Iris pigment epithelial cell (primary cell): ENCODE data around the gene DNPH1.
A peak's percentile ranks its signal among the peaks of the same experiment; 100 is the strongest.

Source experiments
- DNase-seq: peaks from one replicate; pipeline ENCODE4 v3.0.0-alpha.2; 2011; ENCODE audit warnings: low read depth

Gene DNPH1, protein sequence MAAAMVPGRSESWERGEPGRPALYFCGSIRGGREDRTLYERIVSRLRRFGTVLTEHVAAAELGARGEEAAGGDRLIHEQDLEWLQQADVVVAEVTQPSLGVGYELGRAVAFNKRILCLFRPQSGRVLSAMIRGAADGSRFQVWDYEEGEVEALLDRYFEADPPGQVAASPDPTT

DNA sequence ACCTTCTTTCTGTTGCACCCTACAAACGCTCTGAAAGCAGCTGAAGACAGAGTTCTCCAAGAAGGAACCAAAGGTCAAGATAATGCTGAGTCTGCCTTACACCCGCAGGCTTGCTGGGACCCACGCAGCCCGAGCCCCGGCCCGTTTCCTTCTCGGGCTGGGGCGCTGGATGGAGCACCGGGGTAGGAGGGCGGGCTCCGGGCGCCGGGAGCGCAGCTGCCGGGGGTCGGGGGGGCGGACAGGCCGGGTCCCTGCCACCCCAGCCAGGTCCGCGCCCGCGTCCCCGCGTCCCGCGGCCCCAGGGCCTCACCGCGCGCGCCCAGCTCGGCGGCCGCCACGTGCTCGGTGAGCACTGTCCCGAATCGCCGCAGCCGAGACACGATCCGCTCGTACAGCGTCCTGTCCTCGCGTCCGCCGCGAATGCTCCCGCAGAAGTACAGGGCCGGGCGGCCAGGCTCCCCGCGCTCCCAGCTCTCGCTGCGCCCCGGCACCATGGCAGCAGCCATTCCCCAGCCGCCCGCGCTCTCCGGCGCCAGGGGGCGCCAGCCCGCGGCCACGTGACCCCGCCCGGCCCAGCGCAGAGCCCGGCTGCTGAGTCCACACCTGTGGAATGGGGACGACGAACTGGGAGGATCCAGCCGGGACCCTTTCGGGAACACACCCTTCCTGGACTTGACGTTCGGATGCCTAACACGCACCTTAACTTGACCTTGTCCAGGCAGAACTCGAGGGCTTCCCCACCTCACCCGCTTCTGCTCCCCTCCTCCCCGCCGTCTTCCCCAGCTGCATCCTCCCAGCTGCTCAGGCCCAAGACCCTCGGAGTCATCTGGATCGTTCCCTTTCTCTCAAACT is at the start of gene DNPH1:
Gene DNPH1 (minus strand): TSS at position 531 of the 852 bp plus-strand sequence. CDS start 25 bp downstream, at position 506.
- DNase-seq: peak; percentile 59

DNA sequence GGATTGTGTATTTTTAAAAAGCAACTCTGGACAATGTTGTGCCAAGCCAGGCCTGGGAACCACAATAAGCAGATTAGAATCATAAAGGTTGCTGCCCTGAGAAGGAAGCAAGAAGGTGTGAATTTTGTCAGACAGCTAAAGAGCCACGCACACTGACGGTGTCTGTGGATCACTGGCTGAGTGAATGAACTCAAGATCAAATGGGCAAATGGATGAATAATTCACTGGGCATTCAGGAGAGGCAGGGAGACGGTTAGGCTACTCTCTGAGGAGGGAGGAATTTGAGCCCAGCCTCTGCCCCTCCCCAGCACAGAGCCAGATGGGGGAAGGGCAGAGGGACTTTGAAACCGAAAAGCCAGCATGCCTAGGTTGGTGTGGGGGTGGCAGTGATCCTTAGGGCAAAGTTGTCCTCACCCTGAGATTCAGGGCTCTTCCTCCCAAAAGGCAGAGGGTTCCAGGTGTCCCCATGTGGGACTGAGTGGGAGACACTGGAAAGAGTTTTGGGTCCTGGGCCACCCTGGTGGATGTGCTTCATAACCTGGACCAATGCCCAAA is 49.3 kb upstream of the DNPH1 start:
- DNase-seq: peak; percentile 16

DNA sequence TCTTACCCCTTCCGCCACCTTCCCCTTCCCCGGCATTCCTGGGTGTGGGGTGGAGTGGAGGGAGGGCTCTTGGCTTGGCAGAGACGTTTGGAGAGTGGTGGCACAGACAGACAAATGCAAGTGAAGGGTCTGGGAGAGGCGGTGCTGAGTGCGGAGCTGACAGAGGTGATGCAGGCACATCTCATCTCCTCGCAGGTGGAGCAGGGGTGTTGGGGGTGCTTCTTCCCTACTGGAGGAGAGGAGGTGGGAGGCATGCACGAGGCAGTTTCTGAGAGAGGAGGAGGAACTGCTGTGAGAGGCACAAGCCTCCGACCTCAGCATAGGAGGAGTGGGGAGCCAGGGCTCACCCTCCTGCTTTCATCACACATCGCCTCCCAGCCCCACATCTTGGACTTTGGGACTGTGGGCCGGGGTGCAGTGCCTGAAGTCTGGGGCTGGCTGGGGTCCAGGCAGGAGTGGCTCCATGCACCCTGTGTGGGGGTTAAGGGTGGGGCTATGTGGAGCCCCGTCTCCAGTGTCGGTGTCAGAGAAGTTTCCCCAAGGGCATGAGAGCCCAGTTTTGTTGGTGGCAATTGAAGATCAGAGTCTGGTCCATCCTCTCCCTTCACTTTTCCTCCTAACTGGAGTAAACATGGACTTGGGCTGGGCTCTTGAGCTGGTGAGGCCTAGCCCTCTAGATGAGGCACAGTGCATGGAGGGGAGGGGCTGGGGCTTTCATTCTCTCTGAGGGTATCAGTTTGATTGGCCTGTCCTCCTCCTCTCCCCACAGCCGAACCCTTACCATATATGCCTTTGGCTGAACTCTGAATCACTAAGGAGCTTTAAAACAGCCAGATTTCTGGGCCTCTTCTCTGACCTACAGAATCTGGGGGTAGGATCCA is 48.6 kb upstream of the DNPH1 start:
- DNase-seq: no peak

DNA sequence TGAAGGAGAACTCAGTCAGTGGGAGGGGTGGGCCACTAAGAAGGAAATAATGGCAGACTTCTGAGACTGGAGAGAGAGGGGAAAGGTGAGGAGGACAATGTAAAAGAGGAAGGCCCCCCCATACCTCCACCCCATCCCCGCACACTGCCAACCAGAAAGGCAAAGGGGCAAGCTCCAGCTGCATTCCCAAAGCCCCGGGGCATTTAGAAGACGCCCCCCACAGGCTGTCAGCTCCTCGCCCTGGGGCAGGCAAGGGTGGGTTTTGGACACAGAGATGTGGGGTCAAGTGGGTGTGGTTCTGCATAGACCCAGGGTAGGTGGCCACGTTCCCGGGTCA is 48.0 kb upstream of the DNPH1 start:
- no peak for DNase-seq

DNA sequence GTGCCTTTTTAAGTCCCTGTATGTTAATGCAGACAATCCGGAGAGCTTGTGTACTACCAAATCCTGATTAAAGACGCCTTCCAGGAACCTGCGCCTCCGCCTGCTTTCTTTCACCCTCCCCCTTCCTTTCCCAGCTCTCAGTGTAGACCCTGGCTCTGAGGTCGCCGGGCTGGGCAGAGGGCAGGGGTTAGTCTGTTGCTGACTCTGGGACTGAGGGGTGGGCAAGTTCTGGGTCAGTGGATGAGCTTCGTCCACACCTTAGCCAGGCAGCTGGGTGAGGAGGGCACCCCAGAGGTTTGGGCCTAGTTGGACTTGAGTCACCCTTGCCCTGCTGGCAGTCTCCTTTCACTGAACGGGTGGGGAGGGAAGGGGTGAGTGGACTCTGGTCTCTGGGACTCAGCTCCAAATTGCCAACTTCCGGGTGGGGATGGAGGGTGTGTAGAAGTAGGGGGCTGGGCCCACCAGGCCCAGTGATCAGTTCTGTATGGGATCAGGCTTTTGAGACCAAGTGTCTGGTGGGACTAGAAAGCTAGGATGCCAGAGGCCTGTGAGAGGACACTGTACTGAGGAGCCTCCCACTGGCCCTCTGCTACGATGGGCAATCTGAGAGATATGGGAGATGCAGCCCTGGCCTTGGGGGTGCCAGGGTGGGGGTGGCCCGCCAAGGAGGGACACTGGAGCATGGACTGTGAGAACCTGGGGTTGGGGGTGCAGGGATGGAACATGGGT is 47.5 kb upstream of the DNPH1 start:
- no peak for DNase-seq

DNA sequence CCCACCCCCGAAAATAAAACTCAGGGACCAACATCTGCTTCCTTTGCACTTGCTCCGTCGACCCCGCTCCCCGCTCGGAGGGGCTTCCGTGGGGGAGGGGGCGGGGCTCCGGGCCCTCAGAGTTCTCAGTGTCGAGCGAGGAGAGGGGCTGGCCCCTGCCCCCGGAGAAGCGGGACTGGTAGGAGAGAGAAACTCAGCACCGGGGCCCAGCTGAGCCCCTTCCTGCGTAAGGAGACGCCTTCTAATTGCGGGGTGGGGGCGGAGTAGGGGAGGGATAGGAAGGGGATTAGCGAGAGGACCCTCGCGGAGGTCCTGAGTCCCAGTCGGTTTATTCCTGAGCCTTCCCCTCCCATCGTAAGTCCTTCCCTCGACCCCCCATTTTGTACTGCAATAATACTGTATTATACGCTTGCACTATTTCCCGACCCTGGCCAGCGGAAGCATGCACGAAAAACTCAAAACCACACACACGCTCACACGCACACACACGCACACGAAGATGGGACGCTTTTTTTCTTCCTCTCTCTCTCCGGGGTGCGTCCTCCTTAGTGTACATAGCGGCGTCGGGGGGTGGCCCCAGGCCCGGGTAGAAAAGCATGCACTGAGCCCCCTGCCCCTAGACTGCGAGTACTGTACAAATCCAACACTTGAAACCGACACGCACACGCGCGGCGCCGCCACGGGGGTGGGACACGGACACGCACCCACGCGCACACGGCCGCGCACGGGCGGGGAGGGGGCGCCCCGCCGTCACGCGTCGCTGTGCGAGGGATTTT is 46.7 kb upstream of the DNPH1 start:
- DNase-seq: no peak

DNA sequence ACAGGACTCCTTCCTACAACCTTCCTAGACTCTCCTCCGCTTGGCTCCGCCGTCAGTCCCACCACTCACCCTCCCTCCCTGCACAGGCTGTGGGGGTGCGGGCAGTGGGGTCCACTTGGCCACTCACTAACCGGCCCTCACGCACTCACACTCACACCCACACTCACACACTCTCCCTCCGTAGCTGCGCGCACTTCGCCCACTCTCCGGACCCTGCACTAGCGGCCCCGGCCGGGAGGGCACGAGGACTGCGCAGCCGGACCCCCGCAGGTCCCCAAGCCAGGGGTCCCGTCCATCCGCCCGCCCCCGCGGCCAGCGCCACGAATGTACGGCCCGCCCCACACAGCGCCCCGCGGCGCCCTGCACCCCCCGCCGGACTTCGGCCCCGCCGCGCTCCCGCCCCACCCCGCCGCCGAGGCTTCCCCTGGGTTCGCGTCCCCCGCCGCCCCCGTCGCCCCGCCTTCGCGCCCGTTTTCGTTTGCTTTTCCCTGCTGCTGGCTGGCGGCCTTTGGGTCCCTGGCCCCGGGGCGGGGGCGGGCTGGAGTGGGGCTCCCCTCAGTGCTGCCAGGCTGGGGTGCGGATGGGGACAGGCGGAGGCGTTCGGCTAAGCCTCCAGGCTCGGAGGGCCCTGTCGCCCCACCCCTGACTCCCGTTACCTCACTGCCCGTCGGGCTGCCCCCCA is 45.8 kb upstream of the DNPH1 start:
- DNase-seq: no peak

DNA sequence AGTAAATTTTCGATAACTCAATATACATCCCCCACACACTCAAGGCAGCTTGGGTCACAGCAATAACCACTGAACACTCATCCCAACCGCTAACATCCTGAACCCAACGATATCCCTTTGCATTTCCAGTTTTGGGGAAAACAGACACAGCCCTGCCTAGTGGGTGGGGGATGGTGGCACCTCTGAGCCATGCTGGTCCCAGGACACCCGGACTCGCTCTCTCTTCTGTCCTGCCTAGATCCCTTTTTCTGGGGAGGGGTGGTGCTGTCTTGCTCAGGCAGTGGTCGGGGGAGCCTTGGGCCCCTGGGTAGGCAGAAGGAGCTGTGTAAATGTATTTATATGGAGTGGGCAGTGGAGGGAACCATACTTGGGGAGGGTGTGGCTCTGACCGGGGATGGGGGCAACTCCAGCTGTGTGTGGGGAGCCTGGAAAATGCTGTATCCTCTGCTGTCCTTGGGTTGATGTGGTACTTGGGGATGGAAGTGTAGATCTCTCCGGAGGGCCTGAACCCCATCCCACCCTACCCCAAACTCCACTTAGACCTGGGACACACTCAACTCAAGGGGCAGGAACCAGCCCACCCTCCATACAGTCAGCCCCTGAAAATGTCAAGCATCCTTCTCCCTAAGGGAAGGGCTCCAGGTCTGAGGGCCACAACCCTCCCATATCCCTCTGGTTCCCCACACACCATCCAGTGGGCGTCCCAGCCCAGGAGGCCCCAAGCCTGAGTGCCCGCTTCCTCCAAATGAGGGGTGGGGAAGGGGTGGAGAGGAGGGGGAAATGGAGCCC is 45.0 kb upstream of the DNPH1 start:
- no peak for DNase-seq

DNA sequence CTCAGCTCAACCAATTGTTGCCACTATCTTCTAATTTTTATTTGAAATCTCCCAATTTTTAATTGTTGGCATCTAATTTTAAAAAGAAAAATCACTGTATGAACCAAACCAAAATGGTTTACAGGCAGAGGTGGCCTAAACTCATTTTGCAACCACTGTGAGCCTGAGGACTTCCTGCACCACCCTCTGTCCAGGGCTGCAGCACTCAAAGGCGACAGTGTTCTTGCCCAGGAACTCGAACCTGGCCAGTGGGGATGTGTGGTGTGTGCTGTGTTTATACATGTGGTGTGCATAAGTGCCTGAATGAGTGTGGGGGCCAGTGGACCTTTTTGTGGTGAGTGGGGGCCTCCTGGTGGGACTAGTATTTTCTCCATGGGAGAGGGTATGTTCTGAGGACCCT is 44.4 kb upstream of the DNPH1 start:
- DNase-seq: no peak

DNA sequence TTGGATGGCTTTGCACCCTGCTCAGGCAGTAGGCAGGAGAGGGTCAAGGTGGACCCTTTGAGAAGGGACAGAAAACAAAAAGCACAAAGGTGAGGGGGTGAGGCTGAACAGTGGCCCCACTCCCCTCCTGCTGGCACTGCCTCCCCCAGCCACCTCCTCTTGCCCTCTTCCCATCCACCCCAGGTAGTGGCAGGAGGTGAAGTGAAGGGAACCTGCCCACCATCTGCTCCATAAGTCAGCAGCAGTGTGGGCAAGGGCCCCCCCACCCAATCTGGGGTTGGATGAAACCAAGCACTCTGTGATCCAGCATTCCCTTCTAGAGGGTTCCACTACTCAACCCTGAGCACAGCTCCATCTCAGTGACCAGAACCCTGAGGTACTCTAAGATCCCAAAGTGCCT is 42.7 kb upstream of the DNPH1 start:
- no peak for DNase-seq

DNA sequence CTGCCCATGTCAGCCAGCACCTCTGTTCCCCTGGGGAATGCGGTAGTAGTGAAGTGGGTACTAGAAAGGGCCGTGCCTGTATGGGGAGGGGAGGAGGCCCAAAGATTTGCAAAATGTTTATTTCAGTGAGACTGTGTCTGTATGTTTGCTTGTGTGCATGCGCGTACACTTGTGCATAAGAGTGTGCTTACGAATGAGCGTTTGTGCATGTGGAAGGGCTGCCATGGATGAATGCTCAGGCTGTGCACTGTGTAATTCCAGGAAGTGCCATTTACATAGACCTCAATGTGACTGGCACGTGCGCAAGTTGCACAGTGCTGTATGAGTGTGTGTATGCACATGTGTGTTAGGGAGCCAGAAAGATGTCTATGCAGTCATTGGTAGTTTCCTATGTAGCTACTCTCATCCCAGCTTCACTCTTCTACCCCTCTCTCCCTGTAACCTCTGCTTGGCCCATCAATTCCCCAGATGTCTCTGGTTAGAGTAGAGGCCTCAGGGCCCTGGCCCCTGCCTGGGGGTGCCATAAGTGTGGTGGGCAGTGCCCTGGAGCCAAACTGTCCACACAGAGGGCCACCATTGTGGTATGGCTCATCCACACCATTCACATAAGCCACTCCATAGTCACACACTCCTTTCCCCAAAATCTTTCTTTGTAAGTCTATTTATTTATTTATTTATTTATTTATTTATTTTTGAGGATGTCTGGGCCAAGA is 42.0 kb upstream of the DNPH1 start:
- DNase-seq: no peak

DNA sequence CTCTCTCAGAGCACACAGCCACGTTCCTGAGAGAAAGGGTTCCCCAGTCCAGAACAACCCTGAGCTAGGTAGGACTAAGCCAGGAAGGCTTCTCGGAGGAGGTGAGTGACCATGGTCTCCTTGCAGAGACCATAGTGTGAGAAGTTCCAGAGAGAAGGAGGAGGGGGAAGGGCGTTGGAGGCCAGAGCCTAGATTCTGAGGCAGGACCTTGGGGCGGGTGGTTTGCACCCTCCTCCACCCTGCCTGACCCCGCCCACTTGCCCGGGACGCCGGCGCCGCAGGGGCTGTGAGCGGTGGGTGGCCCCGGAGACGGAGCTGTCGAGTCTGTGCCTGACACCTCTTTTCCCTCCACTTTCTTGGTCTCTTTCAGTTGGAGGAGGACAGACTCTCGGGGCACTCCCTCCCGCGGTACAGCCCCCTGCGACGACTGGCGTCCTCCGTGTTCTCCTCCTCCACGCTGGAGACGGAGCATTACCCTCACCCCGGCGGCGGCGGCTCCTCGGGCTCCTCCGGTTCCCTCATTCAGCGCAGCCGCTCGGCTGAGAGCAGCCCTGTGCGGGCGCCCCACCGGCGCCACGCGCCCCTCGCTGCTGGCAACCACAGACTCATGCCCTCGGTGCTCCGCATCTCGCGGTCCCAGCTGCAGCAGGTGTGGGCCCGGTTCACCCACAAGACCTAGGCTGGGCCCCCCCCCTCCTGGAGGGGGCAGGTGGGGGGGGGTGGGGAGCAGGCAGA is 40.2 kb upstream of the DNPH1 start:
- no peak for DNase-seq

DNA sequence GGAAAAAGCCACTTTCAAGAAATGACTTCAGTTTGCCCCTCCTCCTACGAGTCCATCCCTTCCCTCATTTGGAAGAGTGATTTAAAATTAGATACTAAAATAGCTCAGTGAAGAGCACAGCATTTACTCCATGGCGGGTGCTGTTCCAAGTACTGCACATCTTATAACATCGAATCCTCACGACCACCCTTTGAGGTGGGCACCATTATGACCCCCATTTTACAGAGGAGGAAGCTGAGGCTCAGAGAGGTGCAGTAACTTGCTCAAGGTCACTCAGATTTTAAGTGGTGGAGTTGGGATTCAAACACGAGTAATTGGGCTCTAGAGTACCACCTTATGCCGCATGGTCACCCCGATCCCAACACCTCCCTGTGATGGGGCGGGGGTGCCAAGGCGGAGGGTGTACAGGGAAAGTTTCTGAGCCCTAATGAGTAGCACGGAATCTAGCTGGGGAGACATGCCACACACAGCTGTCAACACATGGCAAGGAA is 39.5 kb upstream of the DNPH1 start:
- DNase-seq: no peak

DNA sequence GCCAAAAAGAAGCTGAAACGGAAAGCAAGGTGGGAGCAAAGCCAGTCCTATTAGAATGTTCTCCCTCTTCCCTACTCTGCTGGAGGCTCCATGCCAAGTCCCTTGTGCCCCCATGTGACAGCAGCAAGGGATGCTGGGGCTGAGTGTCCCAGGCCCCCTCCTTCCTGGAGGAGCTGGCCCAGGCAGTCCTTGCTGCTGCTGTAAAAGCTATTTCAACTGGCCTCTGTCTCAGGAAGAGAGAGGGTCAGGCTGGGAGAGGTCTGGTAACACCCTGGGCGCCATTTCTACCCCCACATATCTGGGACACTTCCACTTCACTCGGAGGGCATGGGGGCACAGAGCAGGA is 39.0 kb upstream of the DNPH1 start:
- DNase-seq: no peak

DNA sequence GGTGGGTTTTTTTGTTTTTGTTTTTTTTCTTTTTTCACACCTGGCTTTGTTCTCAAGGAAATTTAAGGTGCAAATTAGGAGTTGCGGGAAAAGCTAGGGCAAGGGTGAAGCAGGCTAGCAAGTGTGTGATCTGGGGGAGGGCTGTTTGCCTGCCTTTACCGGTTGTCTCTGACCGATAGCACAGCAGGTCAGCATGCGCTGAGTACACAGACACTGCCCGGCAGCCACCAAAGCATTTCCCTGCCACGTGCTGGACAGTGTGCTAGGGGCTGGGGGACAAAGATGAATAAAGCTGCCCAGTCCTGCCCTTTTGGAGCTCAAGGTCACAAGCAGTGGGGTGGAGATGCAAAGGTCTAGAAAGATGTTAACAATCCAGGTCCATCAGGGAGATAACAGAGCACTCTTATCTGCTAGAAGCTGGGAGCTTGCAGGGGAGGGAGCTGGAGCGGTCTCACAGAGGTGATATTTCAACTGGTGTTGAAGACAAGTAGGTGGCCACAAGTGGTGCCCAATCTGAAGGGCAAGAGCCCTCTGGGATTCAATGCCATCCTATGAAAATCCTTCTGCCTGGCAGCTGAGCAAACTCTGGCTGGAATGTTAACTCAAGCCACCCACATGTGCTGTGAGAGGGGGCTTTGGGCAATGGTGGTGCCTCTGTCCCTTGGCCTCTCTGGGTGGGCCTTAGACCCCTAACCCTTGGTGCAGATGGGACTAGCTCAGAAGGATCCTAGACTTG is 38.5 kb upstream of the DNPH1 start:
- DNase-seq: no peak

DNA sequence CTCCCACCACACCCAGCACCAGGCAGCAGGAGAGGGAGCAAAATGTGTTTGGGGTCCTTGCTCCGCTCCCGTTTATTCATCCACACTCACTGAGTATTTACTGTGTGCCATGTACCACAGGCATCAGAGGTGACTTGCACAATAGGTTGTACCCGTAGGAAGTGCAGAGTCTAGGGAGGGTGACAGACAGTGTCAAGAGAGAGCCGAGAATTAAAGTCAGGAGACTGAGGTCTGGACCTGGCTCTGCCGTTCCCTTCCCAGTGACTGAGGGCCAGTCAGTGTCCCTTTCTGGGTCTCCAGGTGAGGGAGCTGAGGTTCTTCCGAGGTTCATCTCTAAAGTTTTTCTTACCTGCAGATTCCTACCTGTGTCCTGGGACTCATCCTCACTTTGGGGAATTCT is 36.3 kb upstream of the DNPH1 start:
- DNase-seq: no peak

DNA sequence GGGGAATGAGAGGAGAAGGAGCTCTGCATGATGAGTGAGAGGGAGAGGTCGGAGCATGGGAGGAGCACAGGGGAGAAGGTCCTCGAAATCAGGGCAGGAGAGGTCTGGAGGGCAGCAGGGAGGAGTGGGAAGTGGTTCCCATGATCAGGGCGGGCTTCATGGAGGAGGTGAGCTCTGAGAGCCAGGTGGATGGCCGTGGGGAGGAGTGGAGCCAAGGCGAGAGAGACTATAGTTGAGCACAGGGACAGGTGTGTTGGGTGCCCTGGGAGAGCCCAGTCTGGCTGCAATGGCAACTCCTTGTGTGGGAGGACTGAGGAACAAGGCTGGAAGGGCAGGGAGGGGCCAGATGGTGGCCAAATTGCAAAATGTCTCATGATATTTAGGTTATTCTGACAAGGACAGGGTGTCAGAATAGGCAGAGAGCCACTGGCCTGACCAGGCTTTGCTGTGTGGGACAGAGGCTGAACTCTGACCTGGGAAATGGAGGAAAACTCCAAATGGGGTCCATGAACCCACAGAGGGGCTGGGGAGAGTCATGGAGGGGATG is 35.4 kb upstream of the DNPH1 start:
- DNase-seq: no peak
